ENCODE measurements around the gene ADAMTS9.

Gene ADAMTS9

GRCh38 chr3:64612082-64612860 lies 75.5 kb downstream of the ADAMTS9 start:
- Histone ChIP-seq H3K36me3 (no peaks in the 10 kb centered on the region), H3K4me1 (peaks cover 40% of the 10 kb centered on the region), H3K9me3 (0 out of 2 replicates have a peak, but pooled peaks cover 6% of the 10 kb centered on the region), H3K27me3 (no peaks in the 10 kb centered on the region), H4K20me1 (no peaks in the 10 kb centered on the region), H3K4me3 (no peak overlapping the region), H3K9ac (no peak overlapping the region), H3K4me2 (peak overlapping the region; percentile 33), H3K27ac (no peak overlapping the region)
- TF ChIP-seq Cebpa-rat (IDR thresholded peaks at IDR 0.05): no peak

GRCh38 chr3:64608741-64609140 lies 79.1 kb downstream of the ADAMTS9 start:
- Histone ChIP-seq H4K20me1 (no peaks in the 10 kb centered on the region), H3K4me3 (no peak overlapping the region), H3K9me3 (no peaks in the 10 kb centered on the region), H3K27ac (no peak overlapping the region), H3K4me1 (peaks cover 14% of the 10 kb centered on the region), H3K36me3 (no peaks in the 10 kb centered on the region), H3K9ac (no peak overlapping the region), H3K27me3 (no peaks in the 10 kb centered on the region), H3K4me2 (no peak overlapping the region)
- no peak for TF ChIP-seq Cebpa-rat (IDR thresholded peaks at IDR 0.05)

GRCh38 chr3:64607032-64607551 lies 80.7 kb downstream of the ADAMTS9 start:
- Histone ChIP-seq H3K27ac (no peak overlapping the region), H3K4me2 (no peak overlapping the region), H3K27me3 (no peaks in the 10 kb centered on the region), H3K4me3 (no peak overlapping the region), H4K20me1 (no peaks in the 10 kb centered on the region), H3K4me1 (peaks cover under 1% of the 10 kb centered on the region; the same call in 1 of the 2 replicates), H3K9me3 (no peaks in the 10 kb centered on the region), H3K9ac (no peak overlapping the region), H3K36me3 (no peaks in the 10 kb centered on the region; the same call in 1 of the 2 replicates)
- TF ChIP-seq Cebpa-rat (IDR thresholded peaks at IDR 0.05): no peak

GRCh38 chr3:64604313-64604712 lies 83.5 kb downstream of the ADAMTS9 start:
- TF ChIP-seq Cebpa-rat (IDR thresholded peaks at IDR 0.05): no peak
- Histone ChIP-seq H3K36me3 (no peaks in the 10 kb centered on the region; the same call in 1 of the 2 replicates), H3K27ac (no peak overlapping the region)

GRCh38 chr3:64601824-64602223 lies 86.0 kb downstream of the ADAMTS9 start:
- no peaks in the 10 kb centered on the region for H4K20me1 ChIP-seq
- H3K4me1 ChIP-seq: no peaks in the 10 kb centered on the region
- no peaks in the 10 kb centered on the region for H3K27me3 ChIP-seq
- H3K36me3 ChIP-seq: no peaks in the 10 kb centered on the region; the same call in 1 of the 2 replicates
- H3K27ac ChIP-seq: no peak overlapping the region
- no peak for TF ChIP-seq Cebpa-rat (IDR thresholded peaks at IDR 0.05)
- H3K9ac ChIP-seq: no peak overlapping the region
- no peaks in the 10 kb centered on the region for H3K9me3 ChIP-seq
- no peak overlapping the region for H3K4me2 ChIP-seq
- H3K4me3 ChIP-seq: no peak overlapping the region

More at GRCh38 chr3:64604313-64604712, 83.5 kb downstream of the ADAMTS9 start:
- Histone ChIP-seq H3K9ac (no peak overlapping the region), H3K4me1 (no peaks in the 10 kb centered on the region), H3K4me2 (no peak overlapping the region), H3K27me3 (no peaks in the 10 kb centered on the region), H4K20me1 (no peaks in the 10 kb centered on the region), H3K9me3 (no peaks in the 10 kb centered on the region), H3K4me3 (no peak overlapping the region)

GRCh38 chr3:64600246-64600950 lies 87.4 kb downstream of the ADAMTS9 start:
- Histone ChIP-seq H3K4me1 (no peaks in the 10 kb centered on the region), H3K4me2 (no peak overlapping the region), H3K36me3 (no peaks in the 10 kb centered on the region; the same call in 1 of the 2 replicates), H3K9me3 (no peaks in the 10 kb centered on the region), H3K27ac (no peak overlapping the region), H3K9ac (no peak overlapping the region), H3K27me3 (no peaks in the 10 kb centered on the region), H4K20me1 (no peaks in the 10 kb centered on the region), H3K4me3 (no peak overlapping the region)
- TF ChIP-seq Cebpa-rat (IDR thresholded peaks at IDR 0.05): no peak

GRCh38 chr3:64599651-64600050 lies 88.1 kb downstream of the ADAMTS9 start:
- H3K36me3 ChIP-seq: no peaks in the 10 kb centered on the region; the same call in 1 of the 2 replicates
- no peak overlapping the region for H3K4me3 ChIP-seq
- no peaks in the 10 kb centered on the region for H3K9me3 ChIP-seq
- TF ChIP-seq Cebpa-rat (IDR thresholded peaks at IDR 0.05): no peak
- H3K4me1 ChIP-seq: no peaks in the 10 kb centered on the region
- H3K27me3 ChIP-seq: no peaks in the 10 kb centered on the region
- no peak overlapping the region for H3K27ac ChIP-seq
- no peaks in the 10 kb centered on the region for H4K20me1 ChIP-seq
- H3K4me2 ChIP-seq: no peak overlapping the region
- no peak overlapping the region for H3K9ac ChIP-seq

- TF ChIP-seq Cebpa-rat (IDR thresholded peaks at IDR 0.05): no peak
- Histone ChIP-seq H3K36me3 (no peaks in the 10 kb centered on the region), H3K4me3 (no peak overlapping the region), H4K20me1 (no peaks in the 10 kb centered on the region), H3K4me2 (no peak overlapping the region), H3K27me3 (no peaks in the 10 kb centered on the region), H3K27ac (no peak overlapping the region), H3K9me3 (no peaks in the 10 kb centered on the region), H3K4me1 (no peaks in the 10 kb centered on the region), H3K9ac (no peak overlapping the region)
These were observed 92.5 kb downstream of the ADAMTS9 start for GRCh38 chr3:64595253-64595694.

- Histone ChIP-seq H3K4me2 (no peak overlapping the region), H4K20me1 (no peaks in the 10 kb centered on the region), H3K4me3 (no peak overlapping the region), H3K9me3 (no peaks in the 10 kb centered on the region), H3K9ac (no peak overlapping the region), H3K36me3 (no peaks in the 10 kb centered on the region), H3K4me1 (no peaks in the 10 kb centered on the region), H3K27me3 (no peaks in the 10 kb centered on the region), H3K27ac (no peak overlapping the region)
- no peak for TF ChIP-seq Cebpa-rat (IDR thresholded peaks at IDR 0.05)
These were observed 93.7 kb downstream of the ADAMTS9 start for GRCh38 chr3:64594134-64594533.

- no peak overlapping the region for H3K4me2 ChIP-seq
These were observed 94.5 kb downstream of the ADAMTS9 start for GRCh38 chr3:64593350-64593749.

More at GRCh38 chr3:64593350-64593749, 94.5 kb downstream of the ADAMTS9 start:
- Histone ChIP-seq H3K4me3 (no peak overlapping the region), H3K36me3 (no peaks in the 10 kb centered on the region), H3K27ac (no peak overlapping the region), H3K4me1 (no peaks in the 10 kb centered on the region), H3K9me3 (no peaks in the 10 kb centered on the region), H3K27me3 (no peaks in the 10 kb centered on the region), H4K20me1 (no peaks in the 10 kb centered on the region), H3K9ac (no peak overlapping the region)
- TF ChIP-seq Cebpa-rat (IDR thresholded peaks at IDR 0.05): no peak

Measured in BLaER1 (cell line).